NCI-H2227 treated with DMSO at 0.1 percent for 48 hours (cell line): ENCODE results near the gene CYP27A1.
"Not testable (repeated sequence)": the region's sequence is repeated elsewhere in the genome, so short reads cannot be mapped to it uniquely, and the experiment has no call there.

Experiments
- DNase-seq: peaks from one replicate; lab custom pipeline; 2025; lab: John Stamatoyannopoulos, UW

Gene CYP27A1

GRCh38 chr2:218781691-218782527 is at the start of gene CYP27A1:
CYP27A1 (plus strand) TSS chr2:218782147; CDS start chr2:218782183, 36 bp downstream.
- no peak for DNase-seq

GRCh38 chr2:218732761-218733158 is 49.2 kb upstream of the CYP27A1 start:
- DNase-seq: no peak

GRCh38 chr2:218733171-218734021 is 48.6 kb upstream of the CYP27A1 start:
- DNase-seq: no peak

- no peak for DNase-seq
Measured at GRCh38 chr2:218734190-218734975, 47.6 kb upstream of the CYP27A1 start.

GRCh38 chr2:218736531-218736930 is 45.4 kb upstream of the CYP27A1 start:
- DNase-seq: no peak

- no peak for DNase-seq
Measured at GRCh38 chr2:218743068-218743467, 38.9 kb upstream of the CYP27A1 start.

GRCh38 chr2:218744615-218745014 is 37.3 kb upstream of the CYP27A1 start:
- DNase-seq: no peak

GRCh38 chr2:218745160-218745558 is 36.8 kb upstream of the CYP27A1 start:
- no peak for DNase-seq

- DNase-seq: no peak
Measured at GRCh38 chr2:218745559-218746469, 36.1 kb upstream of the CYP27A1 start.

GRCh38 chr2:218746470-218746795 is 35.5 kb upstream of the CYP27A1 start:
- no peak for DNase-seq

GRCh38 chr2:218746960-218747359 is 35.0 kb upstream of the CYP27A1 start:
- no peak for DNase-seq

GRCh38 chr2:218748741-218749441 is 33.1 kb upstream of the CYP27A1 start:
- DNase-seq: no peak

- no peak for DNase-seq
Measured at GRCh38 chr2:218754201-218754600, 27.7 kb upstream of the CYP27A1 start.

- DNase-seq: no peak
Measured at GRCh38 chr2:218754781-218755180, 27.2 kb upstream of the CYP27A1 start.

- DNase-seq: no peak
Measured at GRCh38 chr2:218755198-218755566, 26.8 kb upstream of the CYP27A1 start.

GRCh38 chr2:218755567-218756404 is 26.2 kb upstream of the CYP27A1 start:
- no peak for DNase-seq

- DNase-seq: no peak
Measured at GRCh38 chr2:218756599-218757377, 25.2 kb upstream of the CYP27A1 start.

- DNase-seq: no peak
Measured at GRCh38 chr2:218761795-218762194, 20.2 kb upstream of the CYP27A1 start.

GRCh38 chr2:218772759-218773158 is 9.2 kb upstream of the CYP27A1 start:
- not testable (repeated sequence) for DNase-seq
